GM18526 (cell line): ENCODE data around the gene NUAK1.

Experiments used
- POLR2A ChIP-seq: IDR thresholded peaks from 3 replicates; pipeline ENCODE4 v1.6.1; 2011; ENCODE audit not compliant: insufficient read length; ENCODE audit errors: extremely low read depth

NUAK1 gene

DNA sequence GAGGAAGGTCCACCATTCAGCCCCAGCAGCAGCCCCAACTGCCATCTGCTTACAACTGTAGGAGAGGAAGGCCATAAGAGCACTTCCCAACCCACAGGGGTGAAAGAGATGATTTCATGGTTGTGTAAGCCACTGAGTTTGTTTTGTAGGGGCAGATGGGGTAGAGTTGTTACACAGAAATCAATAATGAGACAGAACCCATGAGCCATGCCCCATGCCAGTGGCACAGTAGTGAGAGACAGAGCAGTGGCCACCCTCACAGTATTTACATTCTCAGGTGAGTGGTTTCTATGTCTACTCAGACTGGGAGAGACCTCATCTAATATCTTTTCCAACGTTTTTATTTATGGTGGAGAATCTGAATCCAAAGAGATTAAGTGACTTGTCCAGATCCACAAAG, 68.6 kb downstream of the NUAK1 start:
- no peak for TF ChIP-seq POLR2A

DNA sequence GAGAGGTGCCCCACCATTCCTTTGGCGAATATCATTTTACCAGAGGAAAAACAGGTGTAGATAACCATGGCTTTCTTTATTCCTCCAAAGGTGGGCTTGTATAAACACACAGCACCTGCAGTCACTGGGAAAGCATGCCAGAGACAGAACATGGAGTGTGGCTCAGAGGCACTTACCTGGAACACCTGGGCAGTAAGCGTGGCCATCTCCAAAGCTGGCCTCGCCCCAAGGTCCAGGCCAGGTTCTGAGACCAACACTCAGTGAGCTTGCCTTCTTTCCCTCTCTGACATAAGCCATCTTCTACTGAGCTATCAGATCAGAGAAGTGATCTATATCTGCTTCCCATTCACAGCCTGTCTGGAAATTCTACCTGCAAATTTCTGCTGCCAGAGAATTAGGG, 70.5 kb downstream of the NUAK1 start:
- TF ChIP-seq POLR2A: no peak

DNA sequence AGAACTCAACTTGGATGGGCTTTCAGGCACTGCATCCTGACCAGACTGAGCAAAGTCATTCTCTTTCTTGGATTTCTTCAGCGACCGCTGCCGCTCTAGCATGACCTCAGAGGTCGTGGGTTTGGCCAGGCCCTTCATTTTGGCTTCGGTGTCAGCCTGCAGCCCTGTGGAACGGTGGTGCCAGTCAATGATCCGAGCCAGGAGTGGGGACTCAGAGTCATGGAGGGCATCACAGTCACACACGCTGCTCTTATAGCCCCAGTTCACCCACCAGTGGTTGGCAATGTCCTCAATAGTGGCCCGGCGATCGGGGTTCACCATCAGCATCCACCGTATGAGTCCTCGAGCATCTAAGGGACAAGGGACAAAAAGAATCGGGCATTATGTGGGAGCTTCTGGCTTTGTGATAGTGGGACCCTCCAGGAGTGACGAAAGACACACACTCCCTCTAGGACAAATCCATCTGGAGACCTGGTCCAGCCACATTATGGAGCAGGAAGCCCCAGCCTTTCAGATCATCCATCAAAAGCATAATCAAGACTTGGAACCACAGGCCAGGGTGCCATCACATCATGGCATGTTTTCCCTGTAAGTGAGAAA, 71.0 kb downstream of the NUAK1 start:
- TF ChIP-seq POLR2A: no peak

DNA sequence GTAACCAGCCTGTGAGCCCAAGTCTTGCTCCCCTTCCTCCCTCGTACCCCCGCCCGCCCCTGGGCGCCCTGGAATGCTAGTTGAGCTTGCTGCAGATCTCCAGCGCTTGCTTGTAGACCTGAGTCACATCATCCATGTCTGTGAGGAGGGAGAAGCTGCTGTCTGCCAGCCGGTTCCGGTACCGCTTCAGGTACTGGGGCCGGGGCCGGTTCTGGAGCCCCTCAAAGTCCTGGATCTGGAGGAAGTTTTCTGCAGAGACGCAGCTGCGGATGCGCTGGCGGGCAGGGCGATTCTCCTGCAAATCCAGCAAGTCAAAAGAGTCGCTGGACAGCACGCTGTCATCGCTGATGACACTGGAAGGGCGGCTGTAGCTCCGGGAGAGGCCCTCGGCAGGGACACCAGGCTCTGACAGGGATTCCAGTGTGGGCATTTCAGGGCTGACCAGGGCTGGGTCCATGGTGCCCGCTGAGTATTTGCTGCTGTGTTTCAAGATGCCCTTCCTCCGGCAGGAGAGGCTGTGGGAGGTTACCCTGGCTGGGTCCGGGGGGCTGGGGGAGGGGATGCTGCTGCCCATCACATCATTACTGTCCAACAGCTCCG, 71.9 kb downstream of the NUAK1 start:
- no peak for TF ChIP-seq POLR2A

DNA sequence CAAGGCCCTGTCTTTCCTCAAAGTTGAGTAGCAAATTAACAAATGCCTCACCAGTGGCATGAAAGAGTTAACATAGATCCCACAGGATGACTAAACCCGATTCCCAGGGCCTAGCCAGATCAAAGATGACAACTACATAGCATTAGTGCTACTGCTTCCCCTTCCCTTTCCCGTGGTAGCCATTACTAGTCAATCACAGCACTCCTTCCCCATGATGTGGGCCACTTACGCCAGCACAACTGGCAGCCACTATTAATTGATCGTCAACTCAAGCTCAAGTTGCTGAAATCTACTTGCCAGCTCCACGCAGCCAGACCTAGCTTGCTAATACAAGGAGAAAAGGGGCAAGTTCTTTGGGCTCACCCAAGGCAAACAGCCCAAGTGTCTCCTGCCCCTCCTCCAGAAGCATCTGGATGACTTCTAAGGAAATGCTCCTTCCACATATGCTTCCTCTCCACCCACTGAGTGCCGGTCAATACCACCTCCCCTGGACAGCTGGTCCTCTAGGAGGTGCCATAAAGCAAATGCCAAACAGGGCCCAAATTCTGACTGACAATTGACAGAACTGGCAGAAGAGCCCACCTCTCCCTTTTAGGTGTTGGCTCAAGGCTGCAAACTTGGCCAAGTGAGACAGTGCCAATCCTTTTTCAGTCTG, 72.6 kb downstream of the NUAK1 start:
- TF ChIP-seq POLR2A: no peak

DNA sequence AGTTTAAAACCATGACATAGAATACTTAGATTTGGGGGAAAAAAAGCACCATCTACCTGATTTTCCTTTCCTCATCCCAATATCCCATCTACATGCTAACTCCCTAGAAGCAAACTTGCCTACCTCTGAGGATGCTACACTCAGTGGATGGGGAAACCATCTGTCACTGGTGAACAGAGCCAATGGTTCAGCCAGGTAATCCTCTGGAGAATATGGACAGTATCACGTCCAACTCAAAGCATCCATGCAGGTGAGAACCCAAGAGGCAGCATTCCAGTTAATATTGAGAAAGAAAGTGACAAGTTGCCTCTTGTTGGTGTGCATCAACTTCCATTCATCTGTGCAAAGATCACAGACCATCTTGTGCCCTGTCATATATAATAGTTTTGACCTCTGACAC, 73.2 kb downstream of the NUAK1 start:
- TF ChIP-seq POLR2A: no peak

DNA sequence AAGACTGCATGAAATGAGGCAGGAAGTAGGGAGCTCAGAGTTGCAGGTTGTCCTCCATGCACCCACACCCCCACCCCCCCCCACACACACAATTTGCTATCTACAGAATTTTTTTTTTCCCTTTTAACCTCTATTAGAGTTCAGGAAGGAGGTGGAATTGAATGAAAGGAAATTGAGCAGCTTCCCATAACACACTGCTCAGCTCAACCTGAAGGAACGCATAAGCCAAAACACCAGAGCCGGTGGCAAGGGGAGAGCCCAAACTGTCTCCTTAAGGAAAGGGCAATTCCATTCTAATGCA, 74.1 kb downstream of the NUAK1 start:
- TF ChIP-seq POLR2A: no peak

DNA sequence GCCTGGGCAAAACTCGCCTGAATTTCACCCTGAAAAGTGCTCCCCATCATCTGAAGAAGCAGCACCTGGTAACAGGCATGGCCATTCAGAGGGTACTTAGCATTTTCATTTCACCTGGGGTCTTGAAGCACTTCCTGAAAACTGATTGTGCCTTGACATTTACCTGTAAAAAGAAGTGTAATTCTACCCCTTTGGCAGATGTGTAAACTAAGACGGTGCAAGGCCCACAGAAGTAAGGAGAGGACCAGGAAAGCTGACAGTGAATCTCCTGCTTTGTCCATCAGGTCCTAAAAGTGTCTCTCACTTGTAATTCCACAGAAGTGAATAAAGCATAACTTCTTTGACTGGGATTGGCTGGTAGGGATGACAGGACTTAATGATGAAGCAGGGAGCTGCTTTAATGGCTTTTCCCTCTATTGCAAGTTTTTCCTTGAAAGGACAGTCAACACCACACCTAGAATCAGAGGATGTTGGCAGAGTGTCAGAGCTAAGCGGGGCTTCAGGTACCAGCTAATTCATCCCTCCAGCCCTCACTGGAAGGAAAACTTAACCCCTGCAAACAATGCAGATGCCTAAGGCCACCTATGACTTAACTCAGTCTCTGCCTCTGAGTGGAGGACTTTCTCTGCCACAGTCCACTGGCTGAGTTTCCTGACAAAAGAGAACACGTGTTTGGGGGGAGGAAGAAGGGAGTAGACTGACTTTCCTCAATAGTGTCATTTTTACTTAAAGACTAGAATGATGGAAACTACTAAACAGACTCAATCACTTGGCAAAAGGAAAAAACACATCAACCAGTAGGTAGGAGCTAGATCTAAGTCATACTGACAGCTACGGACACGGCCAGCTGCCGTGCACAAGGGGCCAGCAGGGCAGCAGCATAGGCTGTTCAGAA, 74.7 kb downstream of the NUAK1 start:
- TF ChIP-seq POLR2A: no peak

DNA sequence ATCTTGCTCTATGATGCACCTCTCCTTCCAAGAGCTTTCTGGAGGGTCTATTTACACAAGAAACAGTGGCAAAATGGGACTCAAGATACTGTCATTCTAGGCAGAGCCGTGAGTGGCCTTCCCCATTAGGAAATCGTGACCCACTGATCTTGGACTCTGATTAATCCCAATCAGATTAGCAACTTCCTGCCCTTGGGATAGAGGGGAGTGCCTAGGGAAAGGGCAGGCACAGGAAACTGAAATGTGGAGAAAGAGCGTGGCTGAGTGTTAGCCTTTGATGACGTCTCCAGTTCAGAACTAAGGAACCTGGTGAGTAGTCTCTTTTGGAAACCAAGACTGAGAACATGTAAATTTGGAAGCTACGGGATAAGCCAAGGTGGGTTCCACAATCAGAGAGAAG, 76.1 kb downstream of the NUAK1 start:
- no peak for TF ChIP-seq POLR2A

DNA sequence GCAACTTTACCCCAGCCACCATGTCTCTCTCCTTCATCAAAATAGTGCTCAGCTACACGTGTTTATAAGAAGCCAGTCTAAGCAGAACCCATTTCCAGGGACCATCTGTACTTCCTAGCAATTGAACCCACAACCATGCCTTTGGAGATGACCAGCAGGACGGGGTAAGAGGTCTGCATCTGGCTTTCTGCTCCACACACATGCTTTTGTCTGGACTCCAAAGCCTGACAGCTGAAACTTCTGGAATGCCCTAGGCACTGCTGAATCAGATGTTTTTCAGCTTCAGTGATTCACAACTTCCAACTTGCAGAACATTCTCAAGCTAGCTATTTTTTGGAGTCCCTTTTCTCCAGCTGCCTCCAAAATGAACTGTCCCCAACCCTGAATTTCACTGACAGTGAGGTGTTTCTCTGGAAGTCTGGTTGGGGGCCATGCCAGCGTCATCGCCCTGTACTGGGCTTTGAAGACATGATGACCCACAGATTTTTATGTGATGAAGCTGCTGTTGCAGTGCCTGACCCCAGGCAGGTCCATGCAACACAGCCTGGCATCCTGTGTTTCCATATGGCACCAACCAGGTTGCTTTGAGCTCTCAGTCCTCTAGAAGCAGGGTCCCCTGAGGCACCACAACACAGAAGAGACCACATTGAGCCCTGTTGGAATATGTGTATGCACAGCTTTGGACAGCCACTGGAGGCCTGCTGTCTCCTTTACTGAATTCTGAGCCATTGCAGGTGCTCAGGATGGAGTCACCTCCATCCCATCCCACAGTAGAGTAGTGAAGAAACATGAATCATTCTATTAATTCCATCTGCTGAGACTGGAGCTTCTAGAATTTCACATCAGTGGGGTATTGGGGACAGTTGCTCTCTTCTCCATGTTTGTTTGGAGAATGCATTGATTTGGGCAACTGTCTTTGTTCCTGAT, 80.2 kb downstream of the NUAK1 start:
- no peak for TF ChIP-seq POLR2A

DNA sequence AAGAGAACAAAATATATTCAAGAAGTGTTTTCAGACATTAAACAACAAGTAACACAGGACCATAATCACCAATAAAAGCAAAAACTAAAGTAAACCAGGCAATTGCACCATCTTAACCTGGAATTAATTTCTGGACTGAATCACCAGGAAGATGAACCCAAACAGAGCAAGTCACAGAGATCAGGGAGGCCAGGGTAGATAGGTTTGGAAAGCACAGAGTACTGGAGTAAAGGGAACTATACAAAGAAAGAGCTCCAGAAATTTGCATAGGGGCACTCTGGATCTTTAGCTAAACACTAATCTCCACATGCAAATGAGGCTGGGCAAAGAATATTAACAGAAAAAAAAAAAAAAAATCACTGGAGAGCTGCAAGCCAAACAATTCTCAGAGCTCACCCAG, 84.7 kb downstream of the NUAK1 start:
- no peak for TF ChIP-seq POLR2A

DNA sequence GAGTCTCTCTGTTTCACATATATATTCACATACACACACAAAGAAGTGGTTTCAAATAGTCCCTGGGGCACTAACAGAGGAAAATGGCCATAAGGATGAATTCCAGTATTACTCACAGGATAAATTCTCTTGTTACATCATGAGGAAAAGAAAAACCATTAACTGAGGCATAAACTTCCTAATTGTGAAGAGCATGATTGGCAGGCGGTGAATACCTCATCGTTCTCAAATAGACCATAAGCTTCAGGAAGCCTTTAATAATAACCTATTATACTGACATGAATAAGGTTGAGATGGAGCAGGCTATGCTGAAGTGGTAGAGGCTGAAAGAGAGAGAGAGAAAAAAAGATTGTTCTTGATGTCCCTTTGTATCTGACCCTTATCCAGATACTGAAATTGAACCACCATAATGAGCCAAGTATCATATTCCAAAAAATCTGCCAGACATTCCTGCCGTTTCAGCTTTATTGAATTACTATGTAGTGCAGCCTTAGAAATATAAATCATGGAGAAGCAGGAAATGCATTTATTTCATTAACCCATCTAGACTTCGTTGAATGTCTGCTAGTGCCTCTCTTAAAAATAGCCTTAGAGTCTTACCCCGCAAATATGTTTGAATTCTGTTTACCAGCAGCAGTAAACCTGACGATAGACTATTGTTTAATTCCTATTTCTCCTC, 86.8 kb downstream of the NUAK1 start:
- no peak for TF ChIP-seq POLR2A

DNA sequence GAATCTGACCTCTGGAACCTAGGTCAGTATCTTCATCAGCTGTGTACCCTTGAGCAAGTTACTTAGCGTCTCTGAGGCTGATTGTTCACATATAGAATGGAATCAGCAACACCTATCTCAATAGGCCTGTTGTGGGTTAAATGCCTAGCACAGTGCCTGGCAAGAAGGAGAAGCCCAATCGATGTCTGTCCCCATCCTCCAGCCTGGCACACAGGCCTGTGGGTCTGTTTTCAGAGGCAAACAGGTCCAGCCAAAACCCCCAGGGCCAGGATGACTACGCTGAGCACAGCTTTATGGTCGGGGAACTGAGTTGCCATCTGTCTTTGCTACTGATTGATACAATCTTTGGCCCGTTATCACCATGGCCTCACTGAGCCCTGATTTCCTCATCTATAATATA, 89.2 kb downstream of the NUAK1 start:
- no peak for TF ChIP-seq POLR2A

DNA sequence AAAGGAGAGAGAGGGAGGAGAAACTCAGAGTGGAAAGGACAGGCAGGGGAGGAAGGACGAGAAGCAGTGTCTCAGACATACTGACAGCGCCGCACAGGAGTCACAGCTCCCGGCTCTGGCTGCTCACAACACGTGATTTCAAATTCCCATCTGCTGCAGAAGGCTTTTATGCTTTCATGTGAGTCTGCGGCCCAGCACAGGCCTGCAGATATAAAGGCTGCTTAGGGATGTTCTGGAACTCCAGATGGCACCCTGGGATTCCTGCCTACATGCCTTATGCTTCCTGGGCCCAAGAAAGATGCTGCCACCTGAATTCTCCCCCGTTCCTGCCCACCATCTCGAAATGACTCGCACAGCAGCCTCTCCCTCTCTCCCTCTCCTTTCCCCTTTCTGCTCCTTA, 89.6 kb downstream of the NUAK1 start:
- no peak for TF ChIP-seq POLR2A
